Cardiac muscle cell (in vitro differentiated cells and primary cell): ENCODE results near the gene AP2A2. TPM values are rescaled to one million over a fixed set of nuclear protein-coding genes. Genes with fewer than 3 reads are reported as not detected.
A peak's percentile ranks its signal among the peaks of the same experiment; 100 is the strongest.

Experiments
- DNase-seq, 2 donors: peaks; one replicate each; pipeline versions ENCODE4 v3.0.0 to v3.0.0-alpha.2; 2010 to 2017; ENCODE audit warnings: low read depth in 1 of 2, low spot score in 1 of 2
- H3K27ac ChIP-seq: fragments of 200-600 bp; sonication (generic); 2 replicates; pipeline ENCODE4 v1.5.1; 2016
- H3K27me3 ChIP-seq: fragments of 200-600 bp; sonication (generic); 2 replicates; pipeline ENCODE4 v1.6.0; 2016; ENCODE audit warnings: control low read depth
- H3K36me3 ChIP-seq: fragments of 200-600 bp; sonication (generic); 2 replicates; pipeline ENCODE4 v1.5.1; 2016; ENCODE audit warnings: control low read depth
- H3K4me1 ChIP-seq: fragments of 200-600 bp; sonication (generic); 2 replicates; pipeline ENCODE4 v1.8.1; 2017; ENCODE audit warnings: low read depth, mild to moderate bottlenecking, mixed run types
- H3K4me3 ChIP-seq: fragments of 200-600 bp; sonication (generic); 2 replicates; pipeline ENCODE4 v1.5.1; 2016; ENCODE audit warnings: mild to moderate bottlenecking
- H3K9me3 ChIP-seq: fragments of 200-600 bp; sonication (generic); 2 replicates; pipeline ENCODE4 v1.5.1; 2017; ENCODE audit warnings: low read depth, mild to moderate bottlenecking, control low read depth
- CTCF ChIP-seq: IDR thresholded peaks from 2 replicates; pipeline ENCODE4 v1.5.1; 2012; ENCODE audit warnings: low read depth, mild to moderate bottlenecking, low read length
- polyA plus RNA-seq: library from polyadenylated mRNA; unstranded; fragments of >200 nt; fragmentation: Nextera tagmentation; extraction: Ambion mirVana; gene quantifications from 2 replicates; pipeline ENCODE4 v1.2.1, GENCODE V29; 2016
- total RNA-seq: library from RNA; depleted of rRNA; stranded (reverse); fragments of >200 nt; gene quantifications from 2 replicates; pipeline ENCODE4 v1.2.3, GENCODE V29; 2016

AP2A2 gene
- total and polyA plus RNA-seq, 2 experiments from 2014 or later: 47.6 to 77.6 TPM

DNA sequence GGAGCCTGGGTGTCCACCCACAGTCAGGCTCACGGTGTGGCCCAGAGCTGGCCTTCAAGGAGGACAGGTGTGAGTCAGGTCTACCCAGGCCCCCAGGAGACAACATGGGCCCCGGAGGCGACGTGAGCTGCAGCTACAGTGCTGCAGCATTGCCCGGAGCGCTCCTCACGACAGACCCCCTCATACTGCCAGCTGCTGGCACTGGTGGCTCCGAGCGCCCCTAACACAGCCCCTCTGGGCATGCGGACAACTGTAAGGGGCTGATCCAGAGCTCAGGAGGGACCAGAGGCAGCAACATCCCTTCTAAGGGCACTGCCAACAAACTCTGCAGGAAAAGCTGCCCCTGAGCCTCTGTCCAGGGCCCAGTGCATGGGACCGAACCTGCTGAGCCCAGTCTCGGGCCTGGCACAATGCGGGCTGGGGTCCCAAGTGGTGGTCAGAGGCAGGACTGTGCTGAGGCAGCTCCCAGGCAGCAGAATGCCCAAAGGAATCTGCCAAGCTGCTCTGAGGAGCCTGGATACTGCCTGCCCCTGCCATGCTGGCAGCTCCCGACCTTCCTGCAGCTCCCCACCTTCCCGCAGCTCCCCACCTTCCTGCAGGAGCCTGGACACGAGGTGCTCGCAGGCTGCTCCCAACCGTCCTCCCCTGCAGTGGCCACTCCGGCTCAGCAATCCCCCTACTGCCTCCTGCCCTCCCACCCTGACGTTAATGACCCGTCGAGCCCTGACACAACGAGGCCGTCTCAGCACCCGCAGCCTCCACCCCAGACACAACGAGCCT is 30.1 kb upstream of the AP2A2 start:
- H3K27ac ChIP-seq: no peak overlapping the region
- no peaks in the 10 kb centered on the region for H3K27me3 ChIP-seq
- H3K36me3 ChIP-seq: peaks cover 15% of the 10 kb centered on the region
- H3K4me3 ChIP-seq: no peak overlapping the region
- no peaks in the 10 kb centered on the region for H3K9me3 ChIP-seq
- DNase-seq: no peak
- H3K4me1 ChIP-seq: no peaks in the 10 kb centered on the region
- no peak for TF ChIP-seq CTCF

DNA sequence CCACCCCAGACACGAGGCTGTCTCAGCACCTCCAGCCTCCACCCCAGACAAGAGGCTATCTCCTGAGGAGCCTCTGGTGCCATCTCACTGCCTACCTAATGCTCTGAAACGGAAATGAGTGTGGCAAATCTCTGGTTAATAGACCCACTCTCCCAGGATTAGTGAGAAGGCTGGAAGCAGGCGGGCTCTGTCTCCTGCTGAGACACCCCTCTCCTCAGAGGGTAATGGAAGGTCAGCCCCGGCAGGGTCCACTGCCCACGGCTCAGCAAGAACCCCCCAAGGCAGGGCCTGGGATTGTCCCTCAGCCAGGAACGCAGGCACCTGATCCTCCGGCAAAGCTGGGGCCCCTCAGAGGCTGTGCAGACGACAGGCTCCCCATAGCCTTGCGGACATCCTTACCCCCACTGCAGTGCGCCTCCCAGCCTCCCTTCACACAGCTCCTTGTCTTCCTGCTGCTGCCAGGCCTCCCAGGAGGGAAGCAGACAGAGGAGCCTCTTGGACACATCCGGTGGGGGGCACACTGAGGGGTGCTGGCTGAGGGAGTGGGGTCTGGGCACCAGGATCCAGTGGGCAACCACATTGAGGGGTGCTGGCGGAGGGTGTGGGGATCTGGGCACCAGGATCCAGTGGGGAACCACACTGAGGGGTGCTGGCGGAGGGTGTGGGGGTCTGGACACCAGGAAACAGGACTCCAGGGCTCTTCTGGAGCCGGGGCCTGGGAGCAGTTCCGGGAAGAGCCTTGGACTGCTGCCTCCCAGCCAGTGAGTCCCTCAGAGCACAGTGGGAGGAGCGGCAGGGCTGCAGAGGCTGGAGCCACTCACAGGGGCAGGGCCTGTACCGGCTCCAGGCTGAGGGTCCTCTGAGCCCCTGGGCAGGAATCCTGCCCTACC is 28.2 kb upstream of the AP2A2 start:
- H3K4me1 ChIP-seq: no peaks in the 10 kb centered on the region
- peaks cover 26% of the 10 kb centered on the region for H3K36me3 ChIP-seq
- no peaks in the 10 kb centered on the region for H3K27me3 ChIP-seq
- no peak overlapping the region for H3K4me3 ChIP-seq
- no peaks in the 10 kb centered on the region for H3K9me3 ChIP-seq
- TF ChIP-seq CTCF: no peak
- no peak for DNase-seq
- H3K27ac ChIP-seq: no peak overlapping the region

DNA sequence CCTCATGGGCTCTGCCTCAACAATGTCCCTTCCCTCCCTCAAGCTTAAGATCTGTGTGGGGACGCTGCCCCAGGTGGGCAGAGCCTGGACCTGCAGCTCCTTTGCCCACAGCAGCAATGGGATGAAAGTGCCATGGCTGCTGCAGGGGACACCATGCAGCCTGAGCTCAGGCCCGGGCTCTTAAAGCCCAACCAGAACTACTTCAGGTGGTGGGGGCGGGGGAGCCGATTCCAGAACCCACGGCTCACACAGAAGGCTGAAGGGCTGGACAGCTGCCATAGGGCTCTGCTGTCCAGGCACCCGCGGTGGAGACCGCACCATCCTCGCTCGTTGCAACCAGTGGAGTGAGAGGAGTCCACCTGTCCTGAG is 27.5 kb upstream of the AP2A2 start:
- peaks cover 26% of the 10 kb centered on the region for H3K36me3 ChIP-seq
- DNase-seq: peak; percentile 32 to 39

DNA sequence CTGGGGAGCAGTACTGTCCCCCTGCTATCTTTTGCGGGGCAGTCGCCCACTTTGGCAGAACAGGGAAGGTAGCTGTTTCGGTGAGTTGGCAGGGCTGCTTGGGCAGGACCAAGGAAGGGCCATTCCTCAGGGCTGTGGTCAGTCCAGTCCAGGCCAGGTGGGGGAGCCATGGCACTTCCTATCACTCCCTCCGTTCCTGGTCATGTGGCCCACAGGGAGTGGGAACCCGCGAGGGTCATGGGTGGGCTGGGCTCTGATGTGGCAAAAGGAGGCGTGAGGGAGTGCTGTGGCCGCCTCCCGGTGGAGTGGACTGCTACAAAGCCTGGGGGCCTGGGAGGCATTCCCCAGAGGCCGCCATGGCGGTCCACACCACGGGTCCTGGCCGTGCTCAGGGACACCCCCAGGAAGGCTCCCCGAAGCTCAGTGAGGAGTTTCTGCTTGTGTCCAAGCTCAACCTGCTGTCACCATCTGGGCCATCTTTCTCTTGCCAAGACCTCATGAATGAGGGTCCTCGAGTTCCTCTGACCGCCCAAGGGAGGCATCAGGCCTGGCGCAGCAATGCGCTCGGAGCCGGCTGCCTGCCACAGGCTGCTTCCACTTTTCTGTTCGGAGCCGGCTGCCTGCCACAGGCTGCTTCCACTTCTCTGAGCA is 27.0 kb upstream of the AP2A2 start:
- Histone ChIP-seq H3K27ac (no peak overlapping the region), H3K36me3 (peaks cover 26% of the 10 kb centered on the region), H3K4me3 (no peak overlapping the region), H3K9me3 (no peaks in the 10 kb centered on the region), H3K4me1 (no peaks in the 10 kb centered on the region), H3K27me3 (no peaks in the 10 kb centered on the region)
- peak; percentile 36 to 41 for DNase-seq
- peak; percentile 8 for TF ChIP-seq CTCF

More for the DNA sequence above, 27.5 kb upstream of the AP2A2 start:
- Histone ChIP-seq H3K9me3 (no peaks in the 10 kb centered on the region), H3K4me1 (no peaks in the 10 kb centered on the region), H3K27ac (no peak overlapping the region), H3K4me3 (no peak overlapping the region), H3K27me3 (no peaks in the 10 kb centered on the region)
- peak; percentile 47 for TF ChIP-seq CTCF

DNA sequence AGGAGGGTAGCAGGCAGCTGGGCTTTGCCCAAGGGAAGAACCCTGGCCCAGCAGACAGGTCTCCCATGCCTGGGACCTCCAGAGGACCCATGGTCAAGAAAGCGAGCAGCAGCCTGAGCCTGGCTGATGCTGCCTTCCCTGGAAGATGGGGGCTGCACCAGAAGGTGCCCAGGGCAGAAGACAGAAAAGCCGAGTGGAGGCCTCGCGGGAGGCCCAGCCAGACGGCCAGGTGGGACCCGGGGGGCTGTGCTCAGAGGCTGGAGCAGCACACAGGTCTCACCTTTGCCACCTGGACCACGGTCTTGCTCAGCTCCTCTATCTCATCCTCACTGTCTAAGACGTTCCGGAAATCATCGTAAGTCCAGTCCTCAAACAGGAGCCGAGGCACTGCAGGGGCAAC is 25.9 kb upstream of the AP2A2 start:
- Histone ChIP-seq H3K4me1 (no peaks in the 10 kb centered on the region), H3K4me3 (no peak overlapping the region), H3K27me3 (no peaks in the 10 kb centered on the region), H3K27ac (no peak overlapping the region), H3K9me3 (no peaks in the 10 kb centered on the region), H3K36me3 (peaks cover 34% of the 10 kb centered on the region)
- TF ChIP-seq CTCF: no peak
- no peak for DNase-seq
